Measurements from ENCODE around the gene CPAMD8. TPM values are rescaled to one million over a fixed set of nuclear protein-coding genes. Genes with fewer than 3 reads are reported as not detected.
"Not testable (repeated sequence)": the region's sequence is repeated elsewhere in the genome, so short reads cannot be mapped to it uniquely, and the experiment has no call there.

CPAMD8 gene
- total RNA-seq, 5 donors from 2014 or later (not counting 1 experiment from before 2014, with no cell fraction given): 2.1 to 6.2 (median 2.9) TPM

DNA sequence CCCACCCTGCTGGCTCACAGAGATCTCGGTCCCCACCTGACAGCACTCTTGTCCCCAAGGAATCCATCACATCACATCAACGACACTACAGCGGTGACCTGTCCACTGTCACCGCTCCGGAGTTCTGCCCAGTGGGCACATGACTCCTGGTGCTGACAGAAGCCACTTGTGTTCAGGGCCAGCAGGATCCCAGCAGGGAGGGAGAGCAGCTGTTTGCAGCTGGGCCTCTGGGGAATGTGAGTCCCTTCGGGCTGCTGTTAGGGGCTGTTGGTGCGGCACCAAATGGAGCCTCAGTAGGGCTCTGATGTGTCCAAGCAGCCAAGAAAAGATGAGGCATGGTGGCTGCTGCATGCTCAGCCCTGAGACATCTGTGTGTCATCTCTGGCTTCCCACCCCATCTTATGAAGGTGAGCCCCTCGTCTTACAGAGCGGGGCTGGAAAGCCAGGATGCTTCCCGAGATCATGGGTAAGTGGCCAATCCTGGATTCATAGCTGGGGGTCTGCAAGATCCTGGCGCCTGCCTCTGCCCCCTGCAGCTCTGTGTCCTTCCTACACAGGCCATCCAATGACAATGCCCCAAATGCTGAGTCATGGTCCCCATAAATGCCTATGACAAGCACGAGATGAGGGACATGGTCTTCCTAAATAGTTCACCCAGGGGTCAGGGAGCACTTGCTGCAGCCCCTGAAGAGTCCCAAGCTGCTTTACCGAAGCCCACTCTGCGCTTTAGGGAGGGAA lies 81.8 kb downstream of the CPAMD8 start:
- no peak for ATAC-seq (replicated peaks in 1 of 4)
- Histone ChIP-seq H3K4me3 (ENCODE audit: control insufficient read depth in 1 of 2, extremely low read depth in 1 of 2, low read length in 1 of 2) (no peak overlapping the region), H3K27me3 (replicated peaks in 1 of 2; ENCODE audit: control insufficient read depth in 2 of 2, extremely low read depth in 1 of 2, insufficient read depth in 2 of 2, low read length in 1 of 2) (peaks cover 0 to 12% of the 10 kb centered on the region in 2 experiments), H3K9me3 (no peaks in the 10 kb centered on the region), H3K36me3 (ENCODE audit: control insufficient read depth in 2 of 2, extremely low read depth in 1 of 2, insufficient read depth in 1 of 2, low read length in 1 of 2) (no peaks in the 10 kb centered on the region), H3K4me1 (ENCODE audit: control insufficient read depth in 1 of 2, extremely low read depth in 1 of 2, insufficient read depth in 2 of 2, low read length in 2 of 2) (no peaks in the 10 kb centered on the region), H3K27ac (ENCODE audit: low read length) (no peak overlapping the region)
- CTCF ChIA-PET: no interaction called here
- Mint-ChIP-seq H3K36me3 (no peaks in the 10 kb centered on the region), H3K9me3 (no peaks in the 10 kb centered on the region), H3K4me3 (no peak overlapping the region), H3K27me3 (peaks cover 3 to 4% of the 10 kb centered on the region in 2 donors), H3K27ac (no peak overlapping the region), H3K4me1 (no peaks in the 10 kb centered on the region)
- WGBS (ENCODE audit: insufficient coverage): 88% methylated on average over 14 of the region's 14 CpGs
- POLR2A ChIA-PET: no interaction called here
- DNase-seq: no peak

DNA sequence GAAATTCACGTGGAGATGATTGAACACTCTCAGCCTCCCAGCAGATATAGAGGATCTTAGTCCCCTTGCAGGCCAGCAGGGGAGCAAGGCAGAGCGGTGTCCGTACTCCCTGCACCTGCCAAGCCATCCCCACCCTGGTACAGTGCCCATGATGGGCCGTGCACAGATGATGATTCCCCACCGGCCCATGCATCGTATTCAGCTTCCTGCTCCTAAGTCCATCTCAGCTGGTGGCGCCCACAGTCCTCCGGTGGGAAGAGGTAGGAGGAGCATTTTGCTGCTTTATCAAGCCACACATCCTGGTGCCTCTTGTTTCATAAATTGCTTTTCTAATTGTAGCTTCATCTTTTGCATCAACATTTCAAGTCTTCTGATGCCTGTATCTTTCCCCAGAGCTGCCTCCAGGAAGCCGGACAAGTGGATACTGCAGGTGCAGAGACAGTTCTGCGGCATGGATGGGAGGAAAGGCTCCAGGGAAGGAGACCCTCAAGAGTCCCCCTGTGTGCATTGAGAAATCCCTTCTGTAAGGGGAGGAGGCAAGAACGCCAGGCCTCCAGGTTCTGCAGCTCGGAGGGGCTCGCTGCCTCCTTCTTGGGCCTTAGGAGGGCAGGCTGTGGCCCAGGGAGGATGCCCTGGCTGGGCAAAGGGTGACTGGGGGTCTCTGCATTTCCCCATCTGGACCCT lies 82.5 kb downstream of the CPAMD8 start:
- no peak for ATAC-seq (replicated peaks in 1 of 4)
- 85% methylated on average over 8 of the region's 13 CpGs for WGBS (ENCODE audit: insufficient coverage)

DNA sequence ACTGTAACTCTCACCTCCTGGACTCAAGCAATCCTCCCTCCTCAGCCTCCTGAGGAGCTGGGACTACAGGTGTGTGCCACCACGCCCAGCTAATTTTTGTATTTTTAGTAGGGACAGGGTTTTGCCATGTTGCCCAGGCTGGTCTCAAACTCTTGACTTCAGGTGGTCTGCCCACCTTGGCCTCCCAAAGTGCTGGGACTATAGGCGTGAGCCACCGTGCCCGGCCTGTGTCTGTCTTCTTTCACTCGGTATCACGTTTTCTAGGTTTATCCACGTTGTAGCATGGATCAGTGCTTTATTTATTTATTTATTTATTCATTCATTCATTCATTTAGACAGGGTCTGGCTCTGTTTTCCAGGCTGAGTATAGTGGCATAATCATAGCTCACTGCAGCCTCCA lies 83.5 kb downstream of the CPAMD8 start:
- H3K36me3 ChIP-seq (ENCODE audit: control insufficient read depth in 2 of 2, extremely low read depth in 1 of 2, insufficient read depth in 1 of 2, low read length in 1 of 2); H3K9me3 Mint-ChIP-seq; CTCF ChIA-PET; ATAC-seq (replicated peaks in 1 of 4); H3K4me3 Mint-ChIP-seq; H3K27ac ChIP-seq (ENCODE audit: low read length); DNase-seq; H3K4me1 ChIP-seq (ENCODE audit: control insufficient read depth in 1 of 2, extremely low read depth in 1 of 2, insufficient read depth in 2 of 2, low read length in 2 of 2); H3K4me1 Mint-ChIP-seq; H3K27me3 Mint-ChIP-seq; H3K27ac Mint-ChIP-seq; H3K9me3 ChIP-seq; H3K36me3 Mint-ChIP-seq; POLR2A ChIA-PET; H3K4me3 ChIP-seq (ENCODE audit: control insufficient read depth in 1 of 2, extremely low read depth in 1 of 2, low read length in 1 of 2): not testable (repeated sequence)
- peaks cover 0 to 22% of the 10 kb centered on the region in 2 experiments for H3K27me3 ChIP-seq (replicated peaks in 1 of 2; ENCODE audit: control insufficient read depth in 2 of 2, extremely low read depth in 1 of 2, insufficient read depth in 2 of 2, low read length in 1 of 2)
- WGBS (ENCODE audit: insufficient coverage): no CpG with 5 or more reads among the region's 7 CpGs

More for the DNA sequence above, 82.5 kb downstream of the CPAMD8 start:
- ChIA-PET POLR2A (no interaction called here), CTCF (no interaction called here)
- no peak overlapping the region for H3K27ac Mint-ChIP-seq
- H3K4me1 Mint-ChIP-seq: no peaks in the 10 kb centered on the region
- DNase-seq: no peak
- H3K4me3 ChIP-seq (ENCODE audit: control insufficient read depth in 1 of 2, extremely low read depth in 1 of 2, low read length in 1 of 2): no peak overlapping the region
- no peaks in the 10 kb centered on the region for H3K9me3 ChIP-seq
- no peaks in the 10 kb centered on the region for H3K36me3 Mint-ChIP-seq
- peaks cover 0 to 2% of the 10 kb centered on the region in 2 donors for H3K27me3 Mint-ChIP-seq
- no peak overlapping the region for H3K4me3 Mint-ChIP-seq
- no peak overlapping the region for H3K27ac ChIP-seq (ENCODE audit: low read length)
- H3K27me3 ChIP-seq (replicated peaks in 1 of 2; ENCODE audit: control insufficient read depth in 2 of 2, extremely low read depth in 1 of 2, insufficient read depth in 2 of 2, low read length in 1 of 2): peaks cover 0 to 15% of the 10 kb centered on the region in 2 experiments
- no peaks in the 10 kb centered on the region for H3K4me1 ChIP-seq (ENCODE audit: control insufficient read depth in 1 of 2, extremely low read depth in 1 of 2, insufficient read depth in 2 of 2, low read length in 2 of 2)
- no peaks in the 10 kb centered on the region for H3K36me3 ChIP-seq (ENCODE audit: control insufficient read depth in 2 of 2, extremely low read depth in 1 of 2, insufficient read depth in 1 of 2, low read length in 1 of 2)
- H3K9me3 Mint-ChIP-seq: no peaks in the 10 kb centered on the region

DNA sequence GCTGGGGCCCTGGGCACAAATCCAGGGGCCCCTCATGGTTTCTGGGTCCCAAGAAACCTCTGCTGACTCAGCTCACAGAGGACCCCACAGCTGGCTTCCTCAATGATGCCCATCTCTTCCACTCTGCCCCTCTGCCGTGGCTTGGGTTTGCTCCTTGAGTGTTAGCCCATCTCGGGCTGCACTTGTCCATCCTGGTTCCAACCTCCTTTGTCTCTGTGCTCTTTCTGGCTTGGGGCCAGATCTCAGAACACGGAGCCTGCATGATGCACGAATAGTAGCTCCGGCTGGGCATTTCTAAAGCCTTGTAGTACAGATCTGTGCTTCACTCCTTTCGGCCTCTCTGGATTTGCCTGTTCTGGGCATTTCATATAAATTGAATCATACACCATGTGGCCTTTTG lies 84.0 kb downstream of the CPAMD8 start:
- Histone ChIP-seq H3K9me3 (no peaks in the 10 kb centered on the region), H3K4me1 (ENCODE audit: control insufficient read depth in 1 of 2, extremely low read depth in 1 of 2, insufficient read depth in 2 of 2, low read length in 2 of 2) (no peaks in the 10 kb centered on the region), H3K27me3 (replicated peaks in 1 of 2; ENCODE audit: control insufficient read depth in 2 of 2, extremely low read depth in 1 of 2, insufficient read depth in 2 of 2, low read length in 1 of 2) (peaks cover 0 to 22% of the 10 kb centered on the region in 2 experiments), H3K27ac (ENCODE audit: low read length) (no peak overlapping the region), H3K4me3 (ENCODE audit: control insufficient read depth in 1 of 2, extremely low read depth in 1 of 2, low read length in 1 of 2) (no peak overlapping the region), H3K36me3 (ENCODE audit: control insufficient read depth in 2 of 2, extremely low read depth in 1 of 2, insufficient read depth in 1 of 2, low read length in 1 of 2) (no peaks in the 10 kb centered on the region)
- no peaks in the 10 kb centered on the region for H3K4me1 Mint-ChIP-seq
- H3K27ac Mint-ChIP-seq: no peak overlapping the region
- DNase-seq (no peak), ATAC-seq (replicated peaks in 1 of 4) (no peak)
- no peaks in the 10 kb centered on the region for H3K36me3 Mint-ChIP-seq
- ChIA-PET CTCF (no interaction called here), POLR2A (no interaction called here)
- peaks cover 3 to 4% of the 10 kb centered on the region in 2 donors for H3K27me3 Mint-ChIP-seq
- no peak overlapping the region for H3K4me3 Mint-ChIP-seq
- no peaks in the 10 kb centered on the region for H3K9me3 Mint-ChIP-seq
- 78% methylated on average over 5 of the region's 6 CpGs for WGBS (ENCODE audit: insufficient coverage)

DNA sequence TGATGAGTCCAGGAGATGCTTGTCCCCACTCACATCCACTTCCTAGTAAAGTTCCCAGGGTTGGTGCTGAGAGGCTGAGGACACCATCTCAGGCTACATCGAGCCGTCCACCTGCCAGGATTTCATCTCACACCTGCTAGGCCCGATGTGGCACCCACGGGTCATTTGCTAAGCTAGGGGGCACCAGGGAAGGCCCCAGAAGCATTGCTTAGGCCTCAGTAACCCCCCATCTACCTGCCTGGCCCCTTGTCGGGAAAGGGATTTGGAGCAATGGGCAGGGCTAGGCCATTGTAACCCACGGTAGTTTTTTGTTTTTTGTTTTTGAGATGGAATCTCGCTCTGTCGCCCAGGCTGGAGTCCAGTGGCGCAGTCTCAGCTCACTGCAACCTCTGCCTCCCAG lies 86.0 kb downstream of the CPAMD8 start:
- DNase-seq: no peak
- Mint-ChIP-seq H3K4me1 (no peaks in the 10 kb centered on the region), H3K27ac (no peak overlapping the region), H3K27me3 (peaks cover 3 to 4% of the 10 kb centered on the region in 2 donors), H3K4me3 (no peak overlapping the region), H3K36me3 (no peaks in the 10 kb centered on the region), H3K9me3 (peaks cover 0 to 3% (median 0%) of the 10 kb centered on the region in 3 donors)
- no peak for ATAC-seq (replicated peaks in 1 of 4)
- no peaks in the 10 kb centered on the region for H3K4me1 ChIP-seq (ENCODE audit: control insufficient read depth in 1 of 2, extremely low read depth in 1 of 2, insufficient read depth in 2 of 2, low read length in 2 of 2)
- ChIA-PET CTCF (no interaction called here), POLR2A (interaction anchor here (0.5 to 0.6 kb wide), 2 partner anchors 13 to 847 kb away, joined by 4 to 5 read pairs; no protein-coding TSS in a partner anchor)
- H3K27me3 ChIP-seq (replicated peaks in 1 of 2; ENCODE audit: control insufficient read depth in 2 of 2, extremely low read depth in 1 of 2, insufficient read depth in 2 of 2, low read length in 1 of 2): peaks cover 0 to 19% of the 10 kb centered on the region in 2 experiments
- H3K27ac ChIP-seq (ENCODE audit: low read length): no peak overlapping the region
- H3K9me3 ChIP-seq: no peaks in the 10 kb centered on the region
- no peaks in the 10 kb centered on the region for H3K36me3 ChIP-seq (ENCODE audit: control insufficient read depth in 2 of 2, extremely low read depth in 1 of 2, insufficient read depth in 1 of 2, low read length in 1 of 2)
- H3K4me3 ChIP-seq (ENCODE audit: control insufficient read depth in 1 of 2, extremely low read depth in 1 of 2, low read length in 1 of 2): no peak overlapping the region
- 100% methylated on average over 1 of the region's 9 CpGs for WGBS (ENCODE audit: insufficient coverage)

DNA sequence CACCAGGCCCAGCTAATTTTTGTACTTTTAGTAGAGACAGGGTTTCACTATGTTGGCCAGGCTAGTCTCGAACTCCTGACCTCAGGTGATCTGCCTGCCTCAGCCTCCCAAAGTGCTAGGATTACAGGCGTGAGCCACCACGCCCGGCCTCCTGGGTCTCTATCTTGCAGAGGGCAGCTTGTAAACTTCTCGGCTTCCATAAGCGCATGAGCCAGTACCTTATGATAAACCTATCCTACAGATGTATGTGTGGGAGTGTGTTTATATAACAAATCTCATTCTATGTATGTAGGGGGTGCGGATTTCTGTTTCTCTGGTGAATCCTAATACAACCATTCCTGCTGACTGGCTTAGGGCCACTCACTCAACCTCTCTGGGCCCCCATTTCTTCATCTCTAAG lies 86.5 kb downstream of the CPAMD8 start:
- H3K9me3 ChIP-seq; H3K4me3 ChIP-seq (ENCODE audit: control insufficient read depth in 1 of 2, extremely low read depth in 1 of 2, low read length in 1 of 2); ATAC-seq (replicated peaks in 1 of 4); H3K4me3 Mint-ChIP-seq; H3K36me3 ChIP-seq (ENCODE audit: control insufficient read depth in 2 of 2, extremely low read depth in 1 of 2, insufficient read depth in 1 of 2, low read length in 1 of 2); H3K9me3 Mint-ChIP-seq; DNase-seq; CTCF ChIA-PET; H3K36me3 Mint-ChIP-seq; H3K27ac Mint-ChIP-seq; H3K4me1 Mint-ChIP-seq; H3K27me3 Mint-ChIP-seq; POLR2A ChIA-PET; H3K27ac ChIP-seq (ENCODE audit: low read length); H3K4me1 ChIP-seq (ENCODE audit: control insufficient read depth in 1 of 2, extremely low read depth in 1 of 2, insufficient read depth in 2 of 2, low read length in 2 of 2): not testable (repeated sequence)
- WGBS (ENCODE audit: insufficient coverage): no CpG with 5 or more reads among the region's 7 CpGs
- peaks cover 0 to 19% of the 10 kb centered on the region in 2 experiments for H3K27me3 ChIP-seq (replicated peaks in 1 of 2; ENCODE audit: control insufficient read depth in 2 of 2, extremely low read depth in 1 of 2, insufficient read depth in 2 of 2, low read length in 1 of 2)
